ENCODE results near the gene BPNT1.

The BPNT1 gene

DNA sequence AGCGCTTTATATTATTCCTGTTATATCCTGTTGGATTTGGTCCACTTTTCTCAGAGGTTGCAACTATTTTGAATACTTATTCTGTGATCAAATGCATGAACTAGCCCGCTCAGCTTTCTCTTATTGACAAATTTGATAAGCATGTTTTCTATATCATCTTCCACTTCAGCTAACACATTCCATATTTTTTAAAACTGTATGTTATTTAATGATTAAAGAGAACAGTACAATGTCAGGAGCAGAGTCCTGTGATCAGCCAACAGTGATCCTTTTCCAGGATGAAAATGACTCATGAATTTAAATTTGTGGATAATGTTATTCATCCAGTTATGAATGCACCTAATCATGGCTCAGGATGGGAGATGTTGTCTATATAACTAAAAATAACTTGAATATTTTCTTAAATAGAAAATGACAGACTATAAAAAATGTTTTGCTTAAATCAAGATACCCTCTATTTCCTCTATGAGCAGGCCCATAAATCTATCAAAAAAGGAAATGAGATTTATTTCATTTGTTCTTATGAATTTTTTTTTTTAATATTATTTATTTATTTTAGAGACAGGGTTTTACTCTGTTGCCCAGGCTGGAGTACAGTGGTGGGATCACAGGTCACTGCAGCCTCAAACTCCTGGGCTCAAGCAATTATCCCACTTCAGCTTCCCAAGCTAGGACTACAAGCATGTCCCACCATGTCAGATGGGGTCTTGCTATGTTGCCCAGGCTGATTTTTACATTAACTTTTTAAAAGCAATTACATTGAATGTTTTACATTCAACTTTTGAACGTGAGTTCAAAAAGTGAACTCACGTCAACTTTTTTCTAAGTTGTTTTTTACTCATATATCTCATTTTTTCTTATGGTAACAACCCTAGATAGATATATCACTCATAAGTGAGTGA, 12.5 kb downstream of the BPNT1 start:
- H3K4me2 ChIP-seq (ENCODE audit: low read depth, low read length) = no peak overlapping the region
- no peaks in the 10 kb centered on the region for H3K4me1 ChIP-seq (ENCODE audit: low read length)
- no peaks in the 10 kb centered on the region for H3K9me3 ChIP-seq (replicated peaks; ENCODE audit: insufficient read depth, low read length)
- H2AFZ ChIP-seq (ENCODE audit: low read length) = no peak overlapping the region
- no peaks in the 10 kb centered on the region for H3K36me3 ChIP-seq (replicated peaks; ENCODE audit: insufficient read depth, low read length)
- no peak overlapping the region for H3K4me3 ChIP-seq (ENCODE audit: low read length)
- no peak for TF ChIP-seq EZH2phosphoT487 (IDR thresholded peaks at IDR 0.05; ENCODE audit: low read length)
- TF ChIP-seq EZH2 (optimal IDR thresholded peaks at IDR 0.05; ENCODE audit: low read depth, low read length) = no peak
- TF ChIP-seq, protein P1, sequence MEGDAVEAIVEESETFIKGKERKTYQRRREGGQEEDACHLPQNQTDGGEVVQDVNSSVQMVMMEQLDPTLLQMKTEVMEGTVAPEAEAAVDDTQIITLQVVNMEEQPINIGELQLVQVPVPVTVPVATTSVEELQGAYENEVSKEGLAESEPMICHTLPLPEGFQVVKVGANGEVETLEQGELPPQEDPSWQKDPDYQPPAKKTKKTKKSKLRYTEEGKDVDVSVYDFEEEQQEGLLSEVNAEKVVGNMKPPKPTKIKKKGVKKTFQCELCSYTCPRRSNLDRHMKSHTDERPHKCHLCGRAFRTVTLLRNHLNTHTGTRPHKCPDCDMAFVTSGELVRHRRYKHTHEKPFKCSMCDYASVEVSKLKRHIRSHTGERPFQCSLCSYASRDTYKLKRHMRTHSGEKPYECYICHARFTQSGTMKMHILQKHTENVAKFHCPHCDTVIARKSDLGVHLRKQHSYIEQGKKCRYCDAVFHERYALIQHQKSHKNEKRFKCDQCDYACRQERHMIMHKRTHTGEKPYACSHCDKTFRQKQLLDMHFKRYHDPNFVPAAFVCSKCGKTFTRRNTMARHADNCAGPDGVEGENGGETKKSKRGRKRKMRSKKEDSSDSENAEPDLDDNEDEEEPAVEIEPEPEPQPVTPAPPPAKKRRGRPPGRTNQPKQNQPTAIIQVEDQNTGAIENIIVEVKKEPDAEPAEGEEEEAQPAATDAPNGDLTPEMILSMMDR (IDR thresholded peaks at IDR 0.05; ENCODE audit: low read length) = no peak
- H3K27me3 ChIP-seq (replicated peaks; ENCODE audit: insufficient read depth, low read length) = no peaks in the 10 kb centered on the region
- H3K27ac ChIP-seq (ENCODE audit: low read length) = no peak overlapping the region
- DNase-seq = no peak
- H4K20me1 ChIP-seq (ENCODE audit: insufficient read depth, low read length) = no peaks in the 10 kb centered on the region
- H3K9me2 ChIP-seq (replicated peaks; ENCODE audit: insufficient read depth, low read length) = no peaks in the 10 kb centered on the region
- H3K9ac ChIP-seq (ENCODE audit: low read length) = no peak overlapping the region
- no peaks in the 10 kb centered on the region for H3F3A ChIP-seq (ENCODE audit: insufficient read depth, low read length)
- no peaks in the 10 kb centered on the region for H3K79me2 ChIP-seq (ENCODE audit: low read length)

- H3K9ac ChIP-seq (ENCODE audit: low read length) = no peak overlapping the region
- H3K36me3 ChIP-seq (replicated peaks; ENCODE audit: insufficient read depth, low read length) = peaks cover 9% of the 10 kb centered on the region; the same call in 1 of the 2 replicates
- H3F3A ChIP-seq (ENCODE audit: insufficient read depth, low read length) = no peaks in the 10 kb centered on the region
- H3K4me3 ChIP-seq (ENCODE audit: low read length) = no peak overlapping the region
- H3K4me1 ChIP-seq (ENCODE audit: low read length) = no peaks in the 10 kb centered on the region
- no peaks in the 10 kb centered on the region for H3K9me2 ChIP-seq (replicated peaks; ENCODE audit: insufficient read depth, low read length)
- H2AFZ ChIP-seq (ENCODE audit: low read length) = no peak overlapping the region
- H3K4me2 ChIP-seq (ENCODE audit: low read depth, low read length) = no peak overlapping the region
- TF ChIP-seq EZH2phosphoT487 (IDR thresholded peaks at IDR 0.05; ENCODE audit: low read length) (no peak), EZH2 (optimal IDR thresholded peaks at IDR 0.05; ENCODE audit: low read depth, low read length) (no peak)
- TF ChIP-seq, protein P1 (IDR thresholded peaks at IDR 0.05; ENCODE audit: low read length) = no peak
- no peaks in the 10 kb centered on the region for H3K79me2 ChIP-seq (ENCODE audit: low read length)
- no peaks in the 10 kb centered on the region for H3K27me3 ChIP-seq (replicated peaks; ENCODE audit: insufficient read depth, low read length)
- H3K9me3 ChIP-seq (replicated peaks; ENCODE audit: insufficient read depth, low read length) = no peaks in the 10 kb centered on the region
- DNase-seq = no peak
- H3K27ac ChIP-seq (ENCODE audit: low read length) = no peak overlapping the region
- no peaks in the 10 kb centered on the region for H4K20me1 ChIP-seq (ENCODE audit: insufficient read depth, low read length)
Measured at GRCh38 chr1:220067269-220068204, 22.1 kb downstream of the BPNT1 start.

GRCh38 chr1:220062629-220063028, 27.0 kb downstream of the BPNT1 start:
- Histone ChIP-seq H3K4me2 (ENCODE audit: low read depth, low read length) (no peak overlapping the region), H3K4me3 (ENCODE audit: low read length) (no peak overlapping the region), H3K9me3 (replicated peaks; ENCODE audit: insufficient read depth, low read length) (no peaks in the 10 kb centered on the region), H3F3A (ENCODE audit: insufficient read depth, low read length) (no peaks in the 10 kb centered on the region), H3K9me2 (replicated peaks; ENCODE audit: insufficient read depth, low read length) (no peaks in the 10 kb centered on the region), H3K36me3 (replicated peaks; ENCODE audit: insufficient read depth, low read length) (peaks cover 14% of the 10 kb centered on the region; the same call in 1 of the 2 replicates), H3K4me1 (ENCODE audit: low read length) (no peaks in the 10 kb centered on the region), H4K20me1 (ENCODE audit: insufficient read depth, low read length) (no peaks in the 10 kb centered on the region), H3K9ac (ENCODE audit: low read length) (no peak overlapping the region), H3K79me2 (ENCODE audit: low read length) (no peaks in the 10 kb centered on the region), H2AFZ (ENCODE audit: low read length) (no peak overlapping the region), H3K27me3 (replicated peaks; ENCODE audit: insufficient read depth, low read length) (no peaks in the 10 kb centered on the region), H3K27ac (ENCODE audit: low read length) (no peak overlapping the region)
- no peak for DNase-seq
- TF ChIP-seq, protein P1 (IDR thresholded peaks at IDR 0.05; ENCODE audit: low read length) = no peak
- TF ChIP-seq EZH2 (optimal IDR thresholded peaks at IDR 0.05; ENCODE audit: low read depth, low read length) (no peak), EZH2phosphoT487 (IDR thresholded peaks at IDR 0.05; ENCODE audit: low read length) (no peak)
